ENCODE results near the gene RECQL. TPM values are rescaled to one million over a fixed set of nuclear protein-coding genes. Genes with fewer than 3 reads are reported as not detected.
"Not testable (repeated sequence)": the region's sequence is repeated elsewhere in the genome, so short reads cannot be mapped to it uniquely, and the experiment has no call there.

Gene RECQL
- total and polyA plus RNA-seq, 2 donors from 2014 or later, result 9.0 to 37.5 TPM

- TF ChIP-seq CTCF (IDR thresholded peaks at IDR 0.05; ENCODE audit: borderline replicate concordance, extremely low read depth, insufficient read depth), result no peak
- Histone ChIP-seq H3K9ac (ENCODE audit: low read length in 3 of 3) (no peak overlapping the region), H3K4me3 (ENCODE audit: low read length in 3 of 3) (no peak overlapping the region), H3K9me3 (ENCODE audit: control insufficient read depth in 2 of 3, insufficient read depth in 1 of 3, low read length in 3 of 3) (no peaks in the 10 kb centered on the region), H3K27ac (ENCODE audit: low read depth in 2 of 2, low read length in 2 of 2) (no peak overlapping the region), H3K36me3 (ENCODE audit: control insufficient read depth in 2 of 3, insufficient read depth in 3 of 3, low read length in 3 of 3) (peaks cover 5 to 31% (median 12%) of the 10 kb centered on the region in 3 donors), H3K27me3 (ENCODE audit: control insufficient read depth, insufficient read depth, low read length) (no peaks in the 10 kb centered on the region), H3K4me1 (ENCODE audit: control insufficient read depth in 2 of 3, insufficient read depth in 2 of 3, low read depth in 1 of 3, low read length in 3 of 3) (no peaks in the 10 kb centered on the region)
- DNase-seq (no peak), FAIRE-seq (no peak)
- intact Hi-C loops (cut with DNase I), result no loop called here
Measured at GRCh38 chr12:21475552-21475951, 25.9 kb downstream of the RECQL start.

- Histone ChIP-seq H3K9me3 (ENCODE audit: control insufficient read depth in 2 of 3, insufficient read depth in 1 of 3, low read length in 3 of 3) (no peaks in the 10 kb centered on the region), H3K4me1 (ENCODE audit: control insufficient read depth in 2 of 3, insufficient read depth in 2 of 3, low read depth in 1 of 3, low read length in 3 of 3) (no peaks in the 10 kb centered on the region), H3K36me3 (ENCODE audit: control insufficient read depth in 2 of 3, insufficient read depth in 3 of 3, low read length in 3 of 3) (peaks cover 5 to 17% (median 12%) of the 10 kb centered on the region in 3 donors), H3K27ac (ENCODE audit: low read depth in 2 of 2, low read length in 2 of 2) (no peak overlapping the region), H3K27me3 (ENCODE audit: control insufficient read depth, insufficient read depth, low read length) (no peaks in the 10 kb centered on the region), H3K4me3 (ENCODE audit: low read length in 3 of 3) (no peak overlapping the region), H3K9ac (ENCODE audit: low read length in 3 of 3) (no peak overlapping the region)
- FAIRE-seq (no peak), DNase-seq (no peak)
- no peak for TF ChIP-seq CTCF (IDR thresholded peaks at IDR 0.05; ENCODE audit: borderline replicate concordance, extremely low read depth, insufficient read depth)
- intact Hi-C loops (cut with DNase I), result no loop called here
Measured at GRCh38 chr12:21472197-21472823, 29.1 kb downstream of the RECQL start.

- Histone ChIP-seq H3K4me3 (ENCODE audit: low read length in 3 of 3) (no peak overlapping the region), H3K9me3 (ENCODE audit: control insufficient read depth in 2 of 3, insufficient read depth in 1 of 3, low read length in 3 of 3) (no peaks in the 10 kb centered on the region), H3K27me3 (ENCODE audit: control insufficient read depth, insufficient read depth, low read length) (no peaks in the 10 kb centered on the region), H3K27ac (ENCODE audit: low read depth in 2 of 2, low read length in 2 of 2) (no peak overlapping the region), H3K36me3 (ENCODE audit: control insufficient read depth in 2 of 3, insufficient read depth in 3 of 3, low read length in 3 of 3) (peaks cover 5 to 15% (median 12%) of the 10 kb centered on the region in 3 donors), H3K4me1 (ENCODE audit: control insufficient read depth in 2 of 3, insufficient read depth in 2 of 3, low read depth in 1 of 3, low read length in 3 of 3) (no peaks in the 10 kb centered on the region), H3K9ac (ENCODE audit: low read length in 3 of 3) (no peak overlapping the region)
- DNase-seq (no peak), FAIRE-seq (no peak)
- TF ChIP-seq CTCF (IDR thresholded peaks at IDR 0.05; ENCODE audit: borderline replicate concordance, extremely low read depth, insufficient read depth), result no peak
- intact Hi-C loops (cut with DNase I), result no loop called here
Measured at GRCh38 chr12:21471294-21471693, 30.1 kb downstream of the RECQL start.

GRCh38 chr12:21467334-21467733, 34.1 kb downstream of the RECQL start:
- H3K4me1 ChIP-seq (ENCODE audit: control insufficient read depth in 2 of 3, insufficient read depth in 2 of 3, low read depth in 1 of 3, low read length in 3 of 3); H3K9me3 ChIP-seq (ENCODE audit: control insufficient read depth in 2 of 3, insufficient read depth in 1 of 3, low read length in 3 of 3); DNase-seq; H3K27ac ChIP-seq (ENCODE audit: low read depth in 2 of 2, low read length in 2 of 2); FAIRE-seq; intact Hi-C loops (cut with DNase I); H3K9ac ChIP-seq (ENCODE audit: low read length in 3 of 3); H3K4me3 ChIP-seq (ENCODE audit: low read length in 3 of 3); H3K27me3 ChIP-seq (ENCODE audit: control insufficient read depth, insufficient read depth, low read length): not testable (repeated sequence)
- peaks cover 2 to 10% (median 9%) of the 10 kb centered on the region in 3 donors for H3K36me3 ChIP-seq (ENCODE audit: control insufficient read depth in 2 of 3, insufficient read depth in 3 of 3, low read length in 3 of 3)
